HG03045 (cell line): Measurements from ENCODE around the gene LZIC.

Experiments used
- ATAC-seq: cut with Tn5 transposase; IDR thresholded peaks from one replicate; pipeline ENCODE4 v1.9.1; 2021; ENCODE audit warnings: mild to moderate bottlenecking, moderate library complexity; ENCODE audit not compliant: unreplicated experiment

Gene LZIC

DNA sequence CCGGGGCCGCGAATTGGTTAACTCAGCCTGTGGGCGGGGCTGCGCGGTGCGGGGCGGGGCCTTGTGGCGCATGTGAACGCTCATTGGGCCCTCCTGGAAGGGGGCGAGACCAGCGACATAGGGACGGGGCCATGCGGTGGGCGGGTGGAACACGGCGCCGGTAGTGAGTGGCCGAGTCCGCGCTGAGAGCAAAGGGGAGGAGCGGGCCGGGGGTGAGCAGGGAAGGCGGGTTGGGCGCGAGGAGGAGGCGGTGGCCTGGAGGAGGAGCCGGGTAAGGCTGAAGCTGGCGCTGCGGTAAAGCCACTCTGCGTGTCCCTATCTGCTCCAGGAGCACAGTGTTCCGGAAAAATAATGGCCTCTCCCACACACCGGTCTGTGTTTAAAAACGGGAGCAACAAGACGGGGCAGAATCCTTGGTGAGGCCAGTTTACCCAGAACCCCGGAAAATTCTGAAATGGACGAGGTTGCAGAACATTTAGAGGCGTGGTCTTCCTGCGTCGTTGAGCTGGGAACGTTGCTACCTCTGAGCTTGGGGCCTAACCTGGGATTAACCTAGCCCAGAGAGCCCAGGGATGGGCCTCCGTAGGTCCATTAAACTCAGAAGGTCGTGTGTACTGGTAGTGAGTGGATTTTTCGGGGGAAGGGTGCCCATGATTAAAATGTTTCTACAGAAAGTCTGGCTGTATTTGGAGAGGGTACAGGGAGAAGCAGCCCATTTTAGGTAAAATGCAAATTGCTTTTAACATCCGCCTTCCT, 32.6 kb downstream of the LZIC start:
- peak; percentile 94 for ATAC-seq

DNA sequence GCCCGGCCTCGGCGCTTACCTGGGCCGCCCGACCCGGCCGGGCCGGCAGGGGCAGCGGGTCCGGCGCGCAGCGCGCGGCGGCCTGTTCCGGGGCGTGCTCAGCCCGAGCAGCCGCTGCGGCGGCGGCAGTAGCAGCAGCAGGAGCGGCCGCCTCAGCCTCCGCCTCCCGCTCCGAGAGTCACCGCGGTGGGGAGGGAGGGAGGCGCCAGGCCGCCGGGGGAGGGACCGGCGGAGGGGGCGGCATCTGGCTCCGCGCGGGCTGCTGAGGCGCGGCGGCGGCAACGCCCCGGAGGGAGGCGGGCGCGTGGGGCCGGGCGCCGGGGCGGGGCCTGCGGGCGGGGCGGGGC, 33.1 kb downstream of the LZIC start, which contains the start of gene CTNNBIP1:
Gene CTNNBIP1, minus strand, starts transcription at position 194 of the 347 bp plus-strand sequence. CDS start 38,205 bp downstream, outside the sequence.
- peak; percentile 80 for ATAC-seq

- no peak for ATAC-seq
Measured at GRCh38 chr1:9909234-9910046, 33.8 kb downstream of the LZIC start.

DNA sequence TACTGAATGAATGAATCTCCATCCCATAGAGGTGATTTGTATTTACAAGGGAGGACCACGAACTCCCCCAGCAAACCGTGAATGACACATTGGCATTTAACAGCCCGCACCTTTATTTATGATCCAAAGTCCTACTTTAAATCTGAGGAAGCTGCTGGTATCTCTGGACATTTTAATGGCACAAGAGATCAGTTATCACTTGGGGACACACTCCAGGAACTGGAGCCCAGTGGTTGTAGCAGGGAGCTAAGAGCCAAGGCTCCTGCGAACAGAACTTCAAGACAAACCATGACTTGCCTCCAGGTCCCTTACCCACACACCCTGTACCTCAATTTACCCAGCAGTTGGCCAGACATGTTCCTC, 34.3 kb downstream of the LZIC start:
- no peak for ATAC-seq

DNA sequence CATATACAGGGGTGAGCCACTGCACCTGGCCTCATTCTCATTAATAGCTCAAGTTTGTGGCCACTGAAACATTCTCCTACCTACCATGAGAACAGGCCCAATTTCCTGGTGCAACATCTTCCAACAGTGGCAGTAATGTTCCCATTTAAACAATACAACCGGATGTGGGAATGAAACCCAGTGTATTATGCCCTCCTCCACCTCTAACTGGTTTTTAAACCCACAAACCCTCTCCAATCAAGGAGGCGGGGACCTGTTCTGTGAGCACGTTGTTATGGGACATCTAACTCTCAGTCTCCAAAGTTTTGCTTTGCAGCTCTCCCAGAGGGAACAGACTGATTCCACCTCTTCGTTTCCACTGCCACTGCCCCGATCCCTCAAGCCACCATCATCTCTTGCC, 35.8 kb downstream of the LZIC start:
- no peak for ATAC-seq

DNA sequence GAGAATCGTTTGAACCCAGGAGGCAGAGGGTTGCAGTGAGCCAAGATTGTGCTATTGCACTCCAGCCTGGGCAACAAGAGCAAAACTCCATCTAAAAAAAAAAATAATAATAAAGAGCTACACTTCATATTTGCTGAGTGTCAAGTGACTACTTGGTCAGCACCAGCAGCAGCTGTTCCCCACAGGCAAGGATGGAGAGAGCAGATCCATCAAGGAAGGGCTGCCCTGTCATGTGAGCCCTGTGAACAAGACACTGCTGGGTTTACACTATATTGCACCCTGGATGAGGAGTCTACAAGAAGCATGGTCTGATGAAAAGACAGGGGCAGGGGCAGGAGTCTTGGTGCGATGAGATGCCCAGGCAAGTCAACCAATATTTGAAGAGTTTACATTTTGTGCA, 36.7 kb downstream of the LZIC start:
- no peak for ATAC-seq

GRCh38 chr1:9905010-9905409, 38.2 kb downstream of the LZIC start:
- ATAC-seq: no peak

DNA sequence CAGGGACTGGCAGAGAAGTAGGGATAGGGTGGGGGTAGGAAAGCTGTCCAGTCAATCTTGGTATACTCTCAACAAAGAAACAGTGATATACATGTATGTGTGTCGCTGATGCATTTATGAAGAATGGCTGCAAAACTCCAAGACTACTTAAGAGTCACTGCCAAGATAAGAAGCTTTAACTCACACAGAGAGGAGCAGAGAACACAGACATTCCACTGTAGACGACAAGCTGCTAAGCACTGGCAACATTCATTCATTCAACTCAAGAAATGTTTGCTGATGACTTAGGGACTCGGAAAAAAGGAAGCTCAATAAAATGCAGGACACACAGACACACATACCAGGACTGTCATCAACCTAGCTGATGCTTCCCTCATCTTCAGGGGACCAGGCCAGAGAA, 38.6 kb downstream of the LZIC start:
- ATAC-seq: no peak

DNA sequence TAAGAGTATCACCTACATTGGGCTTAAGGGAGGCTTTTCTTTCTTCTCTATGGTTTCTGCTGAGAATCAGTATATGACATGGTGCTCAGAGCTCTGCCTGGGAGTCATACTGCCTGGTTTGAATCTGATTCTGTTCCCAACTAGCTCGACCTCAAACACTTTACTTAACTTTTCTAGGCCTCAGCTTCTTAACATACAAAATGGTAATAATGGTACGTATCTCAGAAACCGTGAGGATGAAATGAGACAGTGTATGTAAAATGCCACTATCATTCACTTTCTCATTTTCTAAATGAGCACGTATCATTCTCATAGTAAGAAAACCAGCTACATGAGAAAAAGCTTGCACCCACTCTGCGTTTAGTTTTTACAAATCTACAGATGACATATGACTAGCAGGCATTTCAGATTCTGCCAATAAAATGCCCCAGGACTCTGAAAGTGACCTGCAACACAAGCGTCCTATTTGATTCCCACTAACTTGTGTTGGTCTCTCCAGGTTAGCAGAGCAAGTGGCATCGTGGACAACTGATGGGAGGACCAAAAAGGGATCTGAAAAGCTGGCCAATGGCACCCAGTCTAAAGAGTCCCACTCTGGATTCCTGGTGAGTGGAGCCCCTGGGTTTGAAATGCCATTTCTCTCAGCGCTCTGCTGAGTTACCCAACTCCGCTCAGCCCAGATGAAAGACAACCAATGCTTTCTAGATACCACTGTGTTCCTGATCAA, 39.2 kb downstream of the LZIC start:
- no peak for ATAC-seq

DNA sequence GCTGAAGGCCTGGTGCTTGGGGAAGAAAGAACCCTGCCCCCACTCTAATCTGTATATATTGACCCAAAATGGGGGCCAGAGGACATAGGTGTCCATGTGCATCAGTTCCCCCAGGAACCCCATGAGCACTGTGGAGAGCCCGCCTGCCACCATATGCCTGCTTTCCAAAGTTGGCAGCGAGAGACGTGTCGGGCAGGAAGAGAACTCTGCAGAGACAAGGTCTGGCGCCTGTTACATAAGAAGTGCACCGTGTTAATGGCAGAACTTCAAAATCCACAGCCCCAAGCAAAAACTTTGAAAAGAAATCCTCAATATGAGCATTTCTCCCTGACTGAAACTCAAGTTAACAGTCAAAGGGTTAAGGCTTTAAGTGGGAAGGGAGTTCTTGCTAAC, 41.1 kb downstream of the LZIC start:
- no peak for ATAC-seq

DNA sequence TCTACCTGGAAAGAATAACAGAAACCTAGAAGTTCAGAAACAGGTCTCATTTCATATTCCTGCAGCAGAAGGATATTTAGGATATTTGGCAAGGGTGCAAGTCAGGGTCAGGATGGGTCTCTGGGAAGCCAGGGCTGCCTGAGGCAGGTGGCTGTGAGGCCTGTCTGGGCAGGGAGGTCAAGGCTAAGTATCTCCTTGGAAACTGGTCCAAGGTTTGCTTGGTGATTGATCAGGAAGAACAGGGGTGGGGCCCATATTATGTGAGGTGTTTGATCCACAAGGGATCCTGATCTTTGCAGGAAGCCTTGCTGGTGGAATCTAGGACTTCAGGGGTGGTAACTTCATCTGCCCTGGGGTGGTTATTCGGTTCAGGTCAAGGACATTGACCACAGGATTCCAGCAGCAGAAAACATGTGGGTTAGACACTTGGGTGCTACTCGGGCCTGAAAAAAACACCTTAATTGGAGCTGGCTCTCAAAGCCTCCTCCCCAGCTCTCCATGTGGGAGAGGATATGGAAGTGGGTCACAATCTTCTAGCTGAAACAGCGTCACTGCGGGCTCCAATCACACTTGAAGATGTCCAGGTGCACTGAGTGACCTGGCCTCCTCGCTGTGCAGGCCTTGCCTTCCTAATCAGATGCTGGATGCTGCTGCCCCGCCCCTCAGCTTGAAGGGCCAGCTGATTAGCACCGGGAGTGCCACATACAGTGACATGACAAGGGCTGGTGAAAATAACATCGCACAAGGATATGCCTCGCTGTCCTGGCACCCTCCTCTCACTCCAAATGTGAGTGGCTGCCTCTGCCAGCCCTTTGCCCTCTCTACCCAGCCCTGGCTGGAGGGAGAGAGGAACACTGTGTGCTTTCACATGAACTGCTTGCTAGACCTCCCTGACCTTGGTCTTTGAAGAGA, 41.8 kb downstream of the LZIC start:
- ATAC-seq: no peak

DNA sequence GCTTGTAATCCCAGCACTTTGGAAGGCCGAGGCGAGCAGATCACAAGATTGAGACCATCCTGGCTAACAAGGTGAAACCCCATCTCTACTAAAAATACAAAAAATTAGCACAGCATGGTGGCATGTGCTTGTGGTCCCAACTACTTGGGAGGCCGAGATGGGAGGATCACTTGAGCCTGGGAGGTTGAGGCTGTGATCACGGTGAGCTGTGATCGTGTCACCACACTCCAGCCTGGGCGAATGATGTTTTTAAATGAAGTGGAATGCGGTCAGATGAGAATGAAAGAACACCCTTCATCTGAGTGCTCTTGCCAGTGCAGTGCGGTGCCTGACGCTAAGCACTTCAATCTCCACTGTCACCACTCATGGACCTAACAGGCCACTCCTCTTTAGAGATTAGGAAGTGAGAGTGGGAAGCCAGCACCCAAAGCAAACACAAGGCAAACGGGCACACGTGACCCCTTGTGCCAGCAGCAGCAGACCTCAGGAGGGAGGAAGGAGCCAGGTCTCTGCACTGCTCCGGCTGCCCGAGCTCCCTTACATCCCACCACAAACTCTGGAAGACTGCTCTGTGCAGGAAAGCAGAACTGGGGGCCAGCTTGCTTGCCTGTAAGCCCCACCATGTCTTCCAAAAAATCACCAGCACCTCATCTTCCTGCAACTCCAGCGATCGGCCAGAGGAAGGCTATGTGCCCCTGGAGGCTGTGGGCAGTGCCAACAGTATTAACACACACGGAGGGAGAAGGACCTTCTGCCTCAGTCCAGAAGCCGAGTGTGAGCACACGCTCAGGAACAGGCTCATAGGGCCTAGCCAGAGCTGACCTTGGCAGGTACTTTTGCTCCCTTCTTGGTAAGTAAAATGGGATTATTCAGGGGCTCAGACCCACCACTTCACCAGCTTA, 42.8 kb downstream of the LZIC start:
- ATAC-seq: no peak

DNA sequence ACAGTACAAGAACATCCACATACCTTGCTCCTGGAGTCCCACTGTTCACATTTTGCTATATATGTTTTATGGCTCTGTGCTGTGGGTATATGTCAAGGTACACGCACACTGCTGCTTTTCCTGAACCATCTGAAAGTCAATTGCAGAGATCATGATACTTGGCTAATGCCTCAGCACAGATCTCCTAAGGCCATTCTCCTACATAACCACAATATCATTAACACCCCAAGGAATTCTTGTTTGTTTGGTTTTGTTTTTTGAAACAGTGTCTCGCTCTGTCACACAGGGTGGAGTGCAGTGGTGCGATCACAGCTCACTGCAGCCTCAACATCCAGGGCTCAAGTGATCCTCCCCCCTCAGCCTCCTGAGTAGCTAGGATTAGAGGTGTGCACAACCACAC, 49.1 kb downstream of the LZIC start:
- no peak for ATAC-seq

GRCh38 chr1:9892563-9893528, 50.3 kb downstream of the LZIC start:
- no peak for ATAC-seq

GRCh38 chr1:9891207-9891606, 52.0 kb downstream of the LZIC start:
- ATAC-seq: no peak

DNA sequence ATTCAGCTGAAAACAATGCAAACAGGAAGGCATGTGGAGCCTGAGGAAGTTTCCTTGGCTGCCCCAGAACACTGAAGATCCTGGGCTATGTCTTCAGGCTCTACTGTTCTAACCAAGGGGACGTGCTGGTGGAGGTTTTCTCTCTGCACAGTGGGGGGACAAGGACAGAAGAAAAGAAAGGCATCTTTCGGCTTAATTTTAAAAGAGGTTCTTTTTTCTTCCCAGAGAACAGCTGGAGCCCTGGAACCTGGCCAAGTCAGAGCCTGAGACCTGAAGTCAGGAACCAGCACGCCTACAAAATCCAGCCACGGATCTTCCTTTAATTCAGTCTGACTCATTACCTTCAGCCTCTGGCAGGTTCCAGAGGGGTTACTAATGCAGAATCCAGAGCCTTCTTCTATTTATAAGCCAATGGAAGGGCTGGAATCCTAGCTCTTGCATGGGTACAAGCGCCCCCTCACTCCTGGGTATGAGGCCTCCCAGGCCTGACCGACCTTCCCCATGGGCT, 52.9 kb downstream of the LZIC start:
- ATAC-seq: no peak

DNA sequence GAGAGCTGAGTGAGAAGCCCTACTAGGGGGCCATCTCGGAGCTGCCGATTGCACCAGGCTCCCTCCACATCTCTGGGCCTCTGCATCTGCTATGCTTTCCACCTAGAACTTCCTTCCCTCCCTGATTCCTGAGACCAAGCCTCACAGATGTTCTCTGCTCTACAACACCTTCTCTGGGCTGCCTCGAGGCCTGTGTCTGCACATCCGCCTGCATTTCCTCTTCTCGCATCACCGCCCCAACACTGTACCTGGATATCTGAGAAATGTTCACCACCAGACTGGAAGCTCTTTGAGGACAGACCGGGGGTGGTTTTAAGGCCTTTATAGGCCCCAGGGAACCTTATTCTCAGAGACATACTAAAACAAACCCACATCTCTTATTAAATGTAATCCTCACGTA, 53.8 kb downstream of the LZIC start:
- ATAC-seq: no peak

GRCh38 chr1:9888886-9889285, 54.3 kb downstream of the LZIC start:
- no peak for ATAC-seq
